NB4 (cell line): Measurements from ENCODE around the gene GPC5.

Experiments
- DNase-seq: peaks from one replicate; pipeline ENCODE4 v3.0.0; 2010; ENCODE audit warnings: low read depth
- H3K4me3 ChIP-seq: one replicate; pipeline ENCODE4 v1.5.1; 2011; ENCODE audit warnings: mild to moderate bottlenecking, low read depth, low read length, moderate library complexity
- MYC ChIP-seq: IDR thresholded peaks from 2 replicates; pipeline ENCODE4 v1.6.1; 2011; ENCODE audit warnings: low read depth, low read length
- POLR2A ChIP-seq: IDR thresholded peaks from 2 replicates; pipeline ENCODE4 v1.6.1; 2011; ENCODE audit warnings: mild to moderate bottlenecking; ENCODE audit not compliant: insufficient read length; ENCODE audit errors: extremely low read depth
- TF ChIP-seq, protein P1 (sequence below): IDR thresholded peaks from 2 replicates; pipeline ENCODE4 v1.6.1; 2011; ENCODE audit warnings: low read depth, low read length
- TF ChIP-seq, protein P2 (sequence below): IDR thresholded peaks from one replicate; pipeline ENCODE4 v1.5.1; 2012; ENCODE audit warnings: low read depth, low read length

GPC5 gene

DNA sequence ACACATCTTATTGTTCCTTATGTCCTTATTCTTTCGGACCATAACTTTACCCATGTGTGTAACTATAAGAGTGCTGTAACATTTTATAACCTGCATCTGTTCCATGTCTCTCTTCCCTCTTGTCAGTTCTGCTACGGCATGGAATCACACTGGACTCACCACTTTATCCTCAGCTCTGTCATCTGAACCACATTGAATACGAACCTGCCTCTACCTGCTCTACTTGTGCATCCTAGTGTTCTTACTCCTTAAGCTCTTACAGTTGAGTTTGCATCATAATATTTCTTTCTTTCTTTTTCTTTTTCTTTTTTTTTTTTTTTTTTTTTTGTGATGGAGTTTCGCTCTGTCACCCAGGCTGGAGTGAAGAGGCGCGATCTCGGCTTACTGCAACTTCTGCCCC, 180.9 kb downstream of the GPC5 start:
- DNase-seq = no peak
- TF ChIP-seq, protein P1, sequence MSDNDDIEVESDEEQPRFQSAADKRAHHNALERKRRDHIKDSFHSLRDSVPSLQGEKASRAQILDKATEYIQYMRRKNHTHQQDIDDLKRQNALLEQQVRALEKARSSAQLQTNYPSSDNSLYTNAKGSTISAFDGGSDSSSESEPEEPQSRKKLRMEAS = no peak
- TF ChIP-seq, protein P2, sequence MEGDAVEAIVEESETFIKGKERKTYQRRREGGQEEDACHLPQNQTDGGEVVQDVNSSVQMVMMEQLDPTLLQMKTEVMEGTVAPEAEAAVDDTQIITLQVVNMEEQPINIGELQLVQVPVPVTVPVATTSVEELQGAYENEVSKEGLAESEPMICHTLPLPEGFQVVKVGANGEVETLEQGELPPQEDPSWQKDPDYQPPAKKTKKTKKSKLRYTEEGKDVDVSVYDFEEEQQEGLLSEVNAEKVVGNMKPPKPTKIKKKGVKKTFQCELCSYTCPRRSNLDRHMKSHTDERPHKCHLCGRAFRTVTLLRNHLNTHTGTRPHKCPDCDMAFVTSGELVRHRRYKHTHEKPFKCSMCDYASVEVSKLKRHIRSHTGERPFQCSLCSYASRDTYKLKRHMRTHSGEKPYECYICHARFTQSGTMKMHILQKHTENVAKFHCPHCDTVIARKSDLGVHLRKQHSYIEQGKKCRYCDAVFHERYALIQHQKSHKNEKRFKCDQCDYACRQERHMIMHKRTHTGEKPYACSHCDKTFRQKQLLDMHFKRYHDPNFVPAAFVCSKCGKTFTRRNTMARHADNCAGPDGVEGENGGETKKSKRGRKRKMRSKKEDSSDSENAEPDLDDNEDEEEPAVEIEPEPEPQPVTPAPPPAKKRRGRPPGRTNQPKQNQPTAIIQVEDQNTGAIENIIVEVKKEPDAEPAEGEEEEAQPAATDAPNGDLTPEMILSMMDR = no peak
- TF ChIP-seq POLR2A (no peak), MYC (no peak)
- H3K4me3 ChIP-seq = no peak overlapping the region

DNA sequence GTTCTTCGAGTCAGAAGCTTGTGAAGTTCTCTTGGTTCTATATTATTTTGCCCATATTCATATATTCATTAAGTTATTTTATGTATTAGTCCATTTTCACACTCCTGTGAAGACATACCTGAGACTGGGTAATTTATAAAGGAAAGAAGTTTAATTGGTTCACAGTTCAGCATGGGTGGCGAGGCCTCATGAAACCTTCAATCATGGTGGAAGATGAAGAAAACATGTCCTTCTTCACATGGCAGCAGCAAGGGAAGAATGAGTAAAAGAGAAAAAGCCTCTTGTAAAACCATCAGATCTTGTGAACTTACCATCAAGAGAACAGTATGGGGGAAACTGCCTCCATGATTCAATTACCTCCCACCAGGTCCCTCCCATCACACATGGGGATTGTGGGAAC, 182.3 kb downstream of the GPC5 start:
- no peak for TF ChIP-seq POLR2A
- TF ChIP-seq, protein P2 = no peak
- TF ChIP-seq MYC = no peak
- TF ChIP-seq, protein P1 = no peak
- no peak overlapping the region for H3K4me3 ChIP-seq

DNA sequence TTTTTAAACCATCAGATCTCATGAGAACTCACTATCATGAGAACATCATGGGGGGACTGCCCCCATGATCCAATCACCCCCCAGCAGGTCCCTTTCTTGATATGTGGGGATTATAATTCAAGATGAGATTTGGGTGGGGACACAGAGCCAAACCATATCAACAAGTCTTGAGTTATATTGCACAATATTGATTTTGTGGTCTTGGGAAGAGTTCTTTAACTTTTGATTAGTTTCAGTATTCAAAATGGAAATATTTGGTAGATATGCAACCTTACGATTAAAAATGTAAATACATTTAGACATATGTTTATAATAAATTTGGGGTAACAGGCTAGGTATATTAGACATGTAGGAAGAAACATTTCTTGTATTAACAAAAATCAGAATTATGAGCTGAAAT, 188.2 kb downstream of the GPC5 start:
- no peak overlapping the region for H3K4me3 ChIP-seq
- TF ChIP-seq POLR2A (no peak), MYC (no peak)
- TF ChIP-seq, protein P2 = no peak
- TF ChIP-seq, protein P1 = no peak

More for the DNA sequence above, 182.3 kb downstream of the GPC5 start:
- no peak for DNase-seq

DNA sequence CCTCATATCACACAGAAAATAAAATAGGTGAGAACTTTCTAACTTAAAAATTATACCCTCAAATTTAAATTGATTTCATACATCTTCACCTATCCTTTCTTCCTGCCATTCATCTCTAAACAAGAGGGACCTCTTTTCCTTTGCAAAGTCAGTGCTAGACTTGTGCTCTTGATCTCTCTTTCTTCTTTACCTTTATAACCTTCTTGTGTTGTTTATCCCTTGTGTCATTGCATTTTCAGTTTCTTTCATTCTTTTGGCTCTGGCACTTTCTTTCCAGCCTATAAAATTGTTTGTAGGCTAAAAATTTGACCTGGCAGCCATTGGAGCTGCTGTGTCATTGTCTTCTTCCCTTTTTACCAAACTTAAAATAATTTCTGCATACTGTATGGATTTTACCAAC, 190.1 kb downstream of the GPC5 start:
- TF ChIP-seq, protein P2 = no peak
- TF ChIP-seq, protein P1 = no peak
- no peak for TF ChIP-seq POLR2A
- TF ChIP-seq MYC = no peak
- DNase-seq = no peak
- H3K4me3 ChIP-seq = no peak overlapping the region

More for the DNA sequence above, 188.2 kb downstream of the GPC5 start:
- no peak for DNase-seq

- TF ChIP-seq, protein P1 = no peak
- TF ChIP-seq, protein P2 = no peak
- TF ChIP-seq MYC (no peak), POLR2A (no peak)
- no peak for DNase-seq
- no peak overlapping the region for H3K4me3 ChIP-seq
Observed at GRCh38 chr13:91592056-91593014, 193.9 kb downstream of the GPC5 start.
